Fibroblast of pulmonary artery (primary cell): ENCODE data around the gene ABCB8.

ENCODE experiments used
- DNase-seq: peaks from one replicate; pipeline ENCODE4 v3.0.0-alpha.2; 2010; ENCODE audit warnings: low read depth
- H3K4me3 ChIP-seq: replicated peaks from 2 replicates; pipeline ENCODE4 v1.5.1; 2011; ENCODE audit warnings: low read depth, mild to moderate bottlenecking, control low read depth, low read length, moderate library complexity
- TF ChIP-seq, protein P1 (sequence below): IDR thresholded peaks from 2 replicates; pipeline ENCODE4 v1.5.1; 2011; ENCODE audit warnings: mild to moderate bottlenecking, control low read depth, low read length, inconsistent platforms; ENCODE audit errors: missing control alignments

ABCB8 gene

DNA sequence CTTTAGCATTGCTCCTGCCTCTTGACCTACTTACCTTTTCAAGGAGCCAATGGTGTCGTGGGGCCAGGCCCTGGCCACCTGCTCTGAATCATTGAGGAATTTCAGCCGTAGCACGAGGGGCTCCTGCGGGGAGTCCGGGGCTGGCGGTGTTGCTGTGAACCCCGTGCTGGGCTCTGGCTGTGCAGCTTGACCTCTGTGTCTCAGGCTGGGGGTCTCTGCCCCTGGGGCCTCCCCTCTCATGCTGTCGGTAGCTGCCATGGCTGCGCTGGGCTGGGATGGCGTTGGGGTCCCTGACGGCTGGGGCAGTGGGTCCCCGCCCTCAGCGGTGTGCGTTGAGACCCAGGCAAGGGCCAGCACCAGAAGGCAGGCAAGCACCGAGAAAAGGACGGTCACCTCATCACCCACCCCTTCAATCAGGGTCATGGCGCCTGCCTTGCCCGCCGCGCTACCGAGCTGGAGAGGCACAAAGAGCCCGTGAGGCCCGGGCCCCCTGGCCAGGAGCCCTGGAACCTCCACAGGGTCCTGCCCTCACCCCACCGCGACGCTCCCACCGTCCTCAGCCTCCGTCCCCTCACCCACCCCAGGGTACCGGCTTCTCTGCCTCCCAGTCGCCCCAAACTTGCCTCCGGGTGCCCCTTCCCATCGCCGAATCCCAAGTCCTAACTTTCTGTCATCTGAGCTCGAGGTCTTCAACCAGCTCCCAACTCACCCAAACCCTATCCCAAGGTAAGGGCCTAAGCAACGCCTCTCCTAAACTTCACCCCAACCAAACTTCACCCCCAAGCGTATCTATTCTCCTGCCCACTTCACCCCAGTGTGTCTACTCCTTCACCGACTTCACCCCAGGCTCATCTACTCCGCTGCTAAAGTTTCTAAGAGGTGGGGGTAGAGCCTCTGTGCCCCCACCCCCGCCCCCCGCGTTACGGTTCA is 54.2 kb downstream of the ABCB8 start:
- peak overlapping the region; percentile 74 for H3K4me3 ChIP-seq
- DNase-seq: no peak
- TF ChIP-seq, protein P1, sequence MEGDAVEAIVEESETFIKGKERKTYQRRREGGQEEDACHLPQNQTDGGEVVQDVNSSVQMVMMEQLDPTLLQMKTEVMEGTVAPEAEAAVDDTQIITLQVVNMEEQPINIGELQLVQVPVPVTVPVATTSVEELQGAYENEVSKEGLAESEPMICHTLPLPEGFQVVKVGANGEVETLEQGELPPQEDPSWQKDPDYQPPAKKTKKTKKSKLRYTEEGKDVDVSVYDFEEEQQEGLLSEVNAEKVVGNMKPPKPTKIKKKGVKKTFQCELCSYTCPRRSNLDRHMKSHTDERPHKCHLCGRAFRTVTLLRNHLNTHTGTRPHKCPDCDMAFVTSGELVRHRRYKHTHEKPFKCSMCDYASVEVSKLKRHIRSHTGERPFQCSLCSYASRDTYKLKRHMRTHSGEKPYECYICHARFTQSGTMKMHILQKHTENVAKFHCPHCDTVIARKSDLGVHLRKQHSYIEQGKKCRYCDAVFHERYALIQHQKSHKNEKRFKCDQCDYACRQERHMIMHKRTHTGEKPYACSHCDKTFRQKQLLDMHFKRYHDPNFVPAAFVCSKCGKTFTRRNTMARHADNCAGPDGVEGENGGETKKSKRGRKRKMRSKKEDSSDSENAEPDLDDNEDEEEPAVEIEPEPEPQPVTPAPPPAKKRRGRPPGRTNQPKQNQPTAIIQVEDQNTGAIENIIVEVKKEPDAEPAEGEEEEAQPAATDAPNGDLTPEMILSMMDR: no peak

DNA sequence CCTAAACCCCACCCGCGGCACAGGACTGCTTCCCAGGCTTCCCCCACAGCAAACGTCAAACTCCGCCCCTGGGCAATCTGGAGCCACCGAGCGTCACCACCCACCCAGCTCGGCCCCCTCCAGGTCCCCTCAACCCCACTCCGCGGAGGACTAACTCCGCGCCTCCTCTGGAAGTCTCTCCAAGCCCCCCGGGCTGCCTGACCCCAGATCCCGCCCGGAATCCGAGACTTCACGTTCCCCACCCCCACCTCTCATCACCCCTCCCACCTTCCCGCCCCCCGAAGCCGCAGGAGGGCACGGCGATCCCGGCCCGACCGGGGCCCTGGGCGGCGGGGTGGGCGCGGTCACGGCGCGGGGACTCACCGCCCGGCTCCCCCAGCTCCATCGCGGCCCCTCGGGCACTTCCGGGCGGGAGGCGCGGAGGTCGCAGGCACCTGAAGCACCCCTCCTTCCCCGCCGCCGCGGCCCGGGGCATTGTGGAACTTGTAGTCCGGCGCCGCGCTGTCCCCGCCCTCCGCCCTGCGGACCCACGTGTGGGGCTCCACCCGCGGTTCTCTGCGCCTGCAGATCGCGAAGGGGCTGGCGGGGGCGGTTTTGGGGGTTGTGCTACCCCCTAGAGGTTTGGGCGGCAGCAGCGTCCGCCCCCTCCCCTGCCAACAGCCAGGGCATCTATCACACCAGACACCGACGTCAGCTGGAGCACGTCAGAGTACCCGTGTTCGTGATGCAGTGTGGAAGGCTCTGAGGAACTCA is 55.0 kb downstream of the ABCB8 start, which contains the start of gene TMUB1:
Gene TMUB1 (minus strand): TSS at position 423 of the 753 bp plus-strand sequence. CDS start 930 bp downstream, outside the sequence.
- no peak for DNase-seq
- TF ChIP-seq, protein P1: no peak
- peak within 1 kb of the TSS; percentile 74 for H3K4me3 ChIP-seq

GRCh38 chr7:151083824-151084160 is 55.5 kb downstream of the ABCB8 start:
- H3K4me3 ChIP-seq: peak overlapping the region; percentile 74
- no peak for DNase-seq
- TF ChIP-seq, protein P1: no peak

- H3K4me3 ChIP-seq: no peak overlapping the region
- DNase-seq: no peak
- TF ChIP-seq, protein P1: no peak
These were observed 57.1 kb downstream of the ABCB8 start for GRCh38 chr7:151085329-151085690.

DNA sequence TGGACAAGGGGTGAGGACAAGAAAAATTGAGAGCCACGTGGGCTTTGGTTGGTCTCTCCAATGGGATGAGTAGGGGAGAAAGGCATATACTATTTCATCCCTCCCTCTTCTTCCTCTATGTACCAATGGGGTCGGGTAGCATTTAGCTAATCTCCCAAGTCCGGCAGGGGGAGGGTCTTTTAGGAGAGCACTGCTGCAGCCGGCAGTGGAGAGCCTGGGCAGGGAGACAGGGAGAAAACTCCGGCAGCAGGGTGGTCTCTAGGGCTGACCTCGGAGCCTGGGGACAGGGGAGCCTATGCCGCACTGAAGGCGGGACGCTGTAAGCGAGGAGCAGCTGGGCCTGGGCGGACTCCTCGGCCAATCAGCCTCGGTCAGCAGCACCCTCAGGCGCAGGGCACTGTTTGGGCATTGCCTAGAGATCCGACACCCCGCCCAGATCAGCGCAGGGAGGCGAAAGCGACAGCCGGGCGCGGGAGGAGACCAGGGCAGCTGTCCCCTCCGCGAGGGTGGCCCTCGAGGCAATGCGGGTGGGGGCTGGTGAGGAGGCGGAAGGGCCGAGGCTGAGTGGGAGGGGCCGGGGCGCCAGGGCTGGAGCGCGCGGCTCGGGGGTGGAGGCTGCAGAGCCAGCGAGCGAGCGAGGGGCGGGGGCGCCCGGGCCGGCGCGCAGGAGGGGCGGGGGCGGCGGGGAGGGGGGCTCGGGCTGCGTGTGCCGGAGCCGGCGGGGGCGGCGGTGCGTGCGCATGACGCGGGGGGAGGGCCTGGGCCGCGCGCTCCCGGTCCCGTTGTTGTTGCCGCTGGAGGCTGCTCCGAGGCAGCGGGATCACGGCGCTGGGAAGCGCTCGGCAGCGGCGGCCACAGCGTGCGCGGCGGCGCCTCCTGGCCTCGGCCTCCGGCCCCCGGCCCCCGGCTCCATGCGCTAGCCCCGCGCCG is 57.7 kb downstream of the ABCB8 start, which contains the start of gene AGAP3:
Gene AGAP3 (plus strand): TSS at position 785 of the 930 bp plus-strand sequence. CDS start 267 bp downstream, outside the sequence.
- TF ChIP-seq, protein P1: no peak
- DNase-seq: peak; percentile 70

GRCh38 chr7:151086802-151087244 is 58.6 kb downstream of the ABCB8 start:
- DNase-seq: no peak
- TF ChIP-seq, protein P1: no peak
- peak overlapping the region; percentile 79 for H3K4me3 ChIP-seq

More for the DNA sequence above, 57.7 kb downstream of the ABCB8 start, which contains the start of gene AGAP3:
- H3K4me3 ChIP-seq: peak within 1 kb of the TSS; percentile 79
